DMS79 treated with DMSO at 0.1 percent for 48 hours (cell line): Measurements from ENCODE around the gene NDE1.
"Not testable (repeated sequence)": the region's sequence is repeated elsewhere in the genome, so short reads cannot be mapped to it uniquely, and the experiment has no call there.

Experiments used
- DNase-seq: peaks from one replicate; lab custom pipeline; 2025; lab: John Stamatoyannopoulos, UW

NDE1 gene

DNA sequence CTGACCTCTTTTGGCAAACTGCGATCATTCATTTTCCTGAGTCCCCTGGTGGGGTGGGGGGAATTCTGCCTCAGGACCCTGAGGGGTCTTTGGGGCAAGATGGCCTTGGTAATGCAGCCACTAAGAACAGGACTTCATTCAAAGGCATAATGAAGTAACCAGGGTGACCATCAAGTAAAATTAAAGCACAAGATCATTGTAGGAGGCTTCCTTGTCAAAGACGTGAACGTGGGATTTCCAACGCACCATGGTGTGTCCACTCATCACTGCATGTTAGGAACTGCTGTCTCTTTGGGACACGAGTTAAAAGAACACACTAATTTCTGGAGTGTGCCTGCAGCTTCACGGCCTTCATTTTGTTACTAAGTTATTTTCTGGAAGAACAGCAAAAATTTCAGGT is 51.3 kb downstream of the NDE1 start:
- no peak for DNase-seq

DNA sequence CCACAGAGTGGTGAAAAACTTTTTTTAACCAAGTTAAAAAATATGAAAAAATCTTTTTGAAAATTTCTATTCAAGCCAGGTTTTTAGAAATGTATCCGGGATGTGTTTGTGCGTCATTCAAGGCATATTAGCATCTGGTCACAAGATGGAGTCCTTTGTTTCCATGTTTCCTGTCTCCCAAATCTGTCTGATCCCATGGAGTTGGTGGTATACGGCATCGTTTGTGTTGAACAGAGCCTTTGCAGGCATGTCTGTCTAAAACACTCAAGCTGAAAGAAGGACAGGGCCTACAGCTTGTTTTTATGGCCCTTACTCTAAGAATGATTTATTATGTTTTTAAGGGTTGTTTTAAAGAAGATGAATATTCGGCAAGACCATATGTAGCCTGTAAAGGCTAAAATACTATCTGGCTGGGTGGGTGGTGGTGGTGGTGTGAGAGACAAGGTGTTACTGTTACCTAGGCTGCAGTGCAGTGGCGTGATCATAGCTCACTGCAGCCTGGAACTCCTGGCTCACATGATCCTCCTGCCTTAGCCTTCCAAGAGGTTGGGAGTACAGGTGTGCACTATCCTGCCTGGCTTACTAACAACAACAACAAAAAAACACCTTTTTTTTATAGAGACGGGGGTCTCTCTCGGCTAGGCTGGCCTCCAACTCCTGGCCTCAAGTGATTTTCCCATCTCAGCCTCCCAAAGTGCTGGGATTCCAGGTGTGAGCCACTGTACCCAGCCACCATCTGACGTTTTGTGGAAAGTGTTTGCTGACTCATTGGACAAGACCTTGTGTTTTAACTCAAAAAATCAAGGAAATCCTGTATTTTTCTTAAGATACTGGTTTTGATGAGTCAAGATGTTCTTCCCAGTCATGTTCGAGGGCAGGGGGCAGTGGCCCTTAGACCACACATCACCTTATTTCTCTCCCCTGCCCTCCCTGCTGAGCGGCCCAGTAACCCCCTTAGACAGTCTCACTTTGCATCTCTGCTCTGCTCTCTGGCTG is 52.2 kb downstream of the NDE1 start:
- no peak for DNase-seq

GRCh38 chr16:15703029-15703736 is 53.1 kb downstream of the NDE1 start:
- no peak for DNase-seq

DNA sequence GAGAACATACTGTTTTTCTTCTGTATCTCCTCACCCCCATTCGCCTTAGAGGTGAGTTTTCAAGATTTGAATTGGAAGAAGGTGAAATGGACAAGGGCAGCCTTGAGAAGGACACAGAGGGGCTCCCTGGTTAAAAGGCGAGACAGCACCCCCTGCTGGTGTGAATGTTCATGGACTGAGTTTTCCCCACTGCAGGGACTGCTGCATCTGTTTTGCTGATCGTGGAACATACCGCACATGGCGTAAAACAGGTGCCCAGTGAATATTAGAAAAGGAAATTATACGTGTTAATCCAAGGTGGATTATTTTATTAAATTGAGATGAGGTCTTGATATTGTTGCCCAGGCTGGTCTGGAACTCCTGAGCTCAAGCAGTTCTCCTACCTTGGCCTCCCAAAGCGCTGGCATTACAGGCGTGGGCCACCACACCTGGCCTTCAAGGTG is 54.5 kb downstream of the NDE1 start:
- DNase-seq, result peak; percentile 17

DNA sequence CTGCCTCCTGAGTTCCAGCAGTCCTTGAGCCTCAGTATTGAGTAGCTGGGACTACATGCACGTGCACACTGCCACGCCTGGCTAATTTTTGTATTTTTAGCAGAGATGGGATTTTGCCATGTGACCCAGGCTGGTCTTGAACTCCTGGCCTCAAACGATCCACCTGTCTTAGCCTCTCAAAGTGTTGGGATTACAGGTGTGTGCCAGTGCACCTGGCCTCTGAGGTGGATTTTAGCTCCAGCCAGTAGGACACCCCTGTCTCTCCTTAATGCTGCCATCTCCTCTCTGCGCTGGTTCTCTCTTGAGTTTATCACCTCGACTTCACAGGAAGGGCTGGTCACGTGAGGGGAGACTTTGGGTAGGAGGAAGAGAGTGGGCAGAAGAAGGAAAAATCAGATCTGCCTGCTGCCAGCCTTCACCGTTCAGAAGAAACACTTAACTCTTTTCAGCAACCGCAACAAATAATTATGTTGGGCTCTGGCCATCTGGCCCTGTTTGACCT is 55.1 kb downstream of the NDE1 start:
- DNase-seq, result no peak

- no peak for DNase-seq
Observed at GRCh38 chr16:15707332-15707731, 57.3 kb downstream of the NDE1 start.

GRCh38 chr16:15708096-15708495 is 58.1 kb downstream of the NDE1 start:
- DNase-seq, result no peak

- no peak for DNase-seq
Observed at GRCh38 chr16:15708997-15709396, 59.0 kb downstream of the NDE1 start.

DNA sequence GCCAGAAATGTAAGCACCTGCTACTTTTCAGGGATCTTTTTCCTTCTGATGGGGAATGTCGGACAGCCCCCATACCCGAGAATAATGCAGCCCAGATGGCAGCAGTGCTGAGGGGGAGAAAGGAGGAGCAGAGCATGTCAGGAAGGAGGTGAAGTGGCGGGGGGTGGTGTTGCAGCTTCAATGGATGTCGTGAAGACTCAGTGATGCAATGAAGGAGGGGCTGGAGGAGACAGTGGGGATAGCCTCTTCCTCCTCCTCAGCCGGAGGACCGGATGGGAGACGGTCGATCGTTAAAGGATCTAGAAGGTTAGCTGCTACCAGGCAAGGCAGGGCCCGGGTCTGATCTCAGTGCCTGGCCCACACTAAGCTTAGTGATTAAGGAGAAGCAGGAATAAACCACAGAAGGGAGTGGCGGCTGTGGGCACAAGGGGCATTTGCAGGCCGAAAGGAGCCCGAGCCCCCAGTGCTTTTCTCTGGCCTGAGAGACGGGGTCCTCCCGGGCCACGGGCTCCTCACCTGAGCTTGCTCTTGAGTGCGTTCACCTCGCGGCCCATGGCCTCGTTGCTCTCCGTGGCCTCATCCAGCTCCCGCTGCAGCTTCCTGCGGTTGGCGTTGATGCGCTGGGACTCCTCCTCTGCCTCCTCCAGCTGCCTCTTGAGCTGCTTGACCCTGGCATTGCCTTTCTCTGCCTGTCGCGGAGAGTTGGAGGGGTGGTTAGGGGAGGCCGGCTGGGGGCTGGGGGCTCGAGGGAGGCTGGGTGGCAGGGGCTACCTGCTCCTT is 64.5 kb downstream of the NDE1 start:
- DNase-seq, result no peak

- no peak for DNase-seq
Observed at GRCh38 chr16:15715221-15715620, 65.2 kb downstream of the NDE1 start.

DNA sequence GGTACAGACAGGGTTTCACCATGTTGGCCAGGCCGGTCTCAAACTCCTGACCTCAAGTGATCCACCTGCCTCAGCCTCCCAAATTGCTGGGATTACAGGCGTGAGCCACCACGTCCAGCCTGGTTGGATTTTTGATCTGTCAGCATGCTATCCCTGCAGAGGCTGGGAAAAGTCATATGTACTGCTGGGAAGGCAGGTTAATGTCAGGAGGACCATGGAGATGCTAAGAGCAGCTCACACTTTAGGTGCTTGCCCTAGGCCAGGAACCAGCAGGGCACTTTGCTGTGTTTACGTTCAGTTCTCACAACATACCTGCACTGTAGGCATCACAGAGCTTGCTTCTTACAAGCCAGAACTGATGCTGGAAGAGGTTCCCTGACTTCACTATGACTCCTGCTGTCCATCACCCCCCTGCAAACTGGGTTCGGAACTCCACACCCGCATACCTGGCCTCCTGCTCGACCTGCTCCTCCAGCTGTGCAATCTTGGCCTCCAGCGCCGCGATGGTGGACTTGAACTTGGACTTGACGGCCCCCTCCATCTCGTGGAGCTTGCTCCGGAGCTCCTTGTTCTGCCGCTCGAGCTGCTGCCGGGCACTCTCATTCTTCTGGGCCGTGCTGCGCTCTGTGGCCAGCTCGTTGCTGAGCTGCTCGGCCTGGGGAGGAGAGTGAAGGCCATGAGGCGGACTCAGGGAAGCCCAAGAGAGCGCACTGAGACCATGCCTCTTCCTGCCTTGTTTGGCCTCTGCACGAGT is 66.8 kb downstream of the NDE1 start:
- DNase-seq, result no peak

- no peak for DNase-seq
Observed at GRCh38 chr16:15721018-15721417, 71.0 kb downstream of the NDE1 start.

- DNase-seq, result no peak
Observed at GRCh38 chr16:15723808-15724207, 73.8 kb downstream of the NDE1 start.

GRCh38 chr16:15725641-15726240 is 75.7 kb downstream of the NDE1 start:
- no peak for DNase-seq

DNA sequence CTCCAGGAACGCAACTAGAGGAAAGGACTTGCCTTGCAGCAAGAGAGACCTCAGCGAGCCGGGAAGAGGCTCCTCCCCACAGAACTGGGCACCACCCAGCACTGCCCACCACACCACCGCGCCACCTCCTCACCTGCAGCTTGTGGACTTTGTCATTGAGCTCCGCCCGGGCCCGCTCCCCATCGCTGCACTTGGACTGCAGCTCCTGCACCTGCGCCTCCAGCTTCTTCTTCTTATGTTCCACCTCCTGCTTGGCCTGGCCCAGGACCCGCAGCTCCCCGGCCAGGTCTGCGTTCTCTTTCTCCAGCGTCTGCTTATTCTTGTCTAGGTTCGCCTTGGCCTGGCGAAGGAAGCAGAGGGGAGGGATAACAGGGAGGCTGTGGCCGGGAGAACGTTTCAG is 76.7 kb downstream of the NDE1 start:
- DNase-seq, result no peak

DNA sequence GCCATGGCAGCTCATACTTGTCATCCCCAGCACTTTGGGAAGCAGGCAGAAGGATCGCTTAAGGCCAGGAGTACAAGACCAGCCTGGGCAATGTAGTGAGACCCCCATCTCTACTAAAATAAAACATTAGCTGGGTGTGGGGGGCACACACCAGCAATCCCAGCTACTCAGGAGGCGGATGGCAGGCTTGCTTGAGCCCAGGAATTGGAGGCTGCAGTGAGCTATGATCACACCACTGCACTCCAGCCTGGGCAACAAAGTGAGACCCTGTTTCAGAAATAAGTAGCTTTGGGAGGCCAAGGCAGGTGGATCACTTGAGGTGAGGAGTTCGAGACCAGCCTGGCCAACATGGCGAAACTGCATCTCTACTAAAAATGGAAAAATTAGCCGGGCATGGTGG is 77.7 kb downstream of the NDE1 start:
- not testable (repeated sequence) for DNase-seq

GRCh38 chr16:15729152-15729551 is 79.1 kb downstream of the NDE1 start:
- no peak for DNase-seq

DNA sequence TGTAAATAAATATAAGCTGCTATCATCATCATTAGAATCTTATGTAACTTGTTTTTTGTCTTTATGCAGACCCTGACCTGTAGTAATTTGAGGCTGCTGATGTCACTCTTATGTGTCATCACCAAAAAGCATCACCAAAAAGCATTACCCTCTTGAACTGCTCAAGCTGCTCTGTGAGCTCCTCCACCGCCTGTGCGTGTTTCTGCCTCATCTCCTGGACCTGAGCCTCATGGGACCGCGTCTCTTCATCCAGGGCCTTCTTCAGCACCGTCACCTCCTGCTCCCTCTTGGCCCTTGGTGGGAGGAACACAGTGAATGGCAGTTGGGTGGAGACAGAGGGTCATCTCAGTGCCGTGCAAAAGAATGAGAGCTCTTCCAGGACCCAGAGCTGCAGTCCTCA is 82.4 kb downstream of the NDE1 start:
- DNase-seq, result no peak

DNA sequence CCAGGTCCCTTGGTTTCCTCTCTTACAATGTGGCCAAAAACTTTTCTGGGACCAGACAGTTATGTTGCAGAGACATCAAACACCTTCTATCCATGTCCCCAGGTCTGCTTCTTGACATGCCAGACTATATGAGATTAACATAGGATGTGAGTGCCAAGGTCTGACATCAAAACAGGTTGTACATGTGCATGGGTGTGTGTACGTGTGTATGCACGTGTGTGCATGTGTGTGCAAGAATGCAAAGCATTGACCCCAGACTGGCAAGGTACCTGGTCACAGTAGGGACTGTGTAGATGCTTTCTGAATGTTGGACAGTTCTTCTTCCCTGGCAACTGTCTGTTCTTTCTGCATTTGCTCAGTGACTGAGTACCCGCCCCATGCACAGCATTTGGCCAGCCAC is 85.6 kb downstream of the NDE1 start:
- no peak for DNase-seq

GRCh38 chr16:15736529-15736928 is 86.5 kb downstream of the NDE1 start:
- DNase-seq, result no peak

DNA sequence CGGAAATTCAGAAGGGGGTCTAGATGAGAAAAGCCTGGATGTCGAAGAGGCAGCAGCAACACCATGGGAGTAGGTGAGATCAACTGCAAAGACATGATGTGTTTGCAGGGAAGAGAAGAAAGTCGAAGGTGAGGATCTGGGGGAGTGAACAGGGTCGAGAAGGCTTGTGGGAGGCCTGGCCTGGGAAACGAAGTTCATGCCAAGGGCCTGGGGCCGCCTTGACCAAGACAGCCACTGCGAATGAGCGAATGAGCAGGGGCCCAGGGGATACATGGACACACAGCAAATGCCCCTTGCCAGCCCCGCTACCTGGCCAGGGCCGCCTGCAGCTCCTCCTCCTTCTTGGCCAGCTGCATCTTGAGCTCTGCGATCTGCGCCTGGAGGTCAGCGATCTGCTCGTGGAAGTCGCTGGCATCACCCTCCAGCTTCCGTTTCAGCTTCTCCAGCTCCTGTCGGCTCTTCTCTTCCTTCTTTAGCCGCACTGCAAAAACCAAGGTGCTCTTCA is 87.1 kb downstream of the NDE1 start:
- DNase-seq, result no peak
